ENCODE results near the gene CFAP141.

Gene CFAP141

DNA sequence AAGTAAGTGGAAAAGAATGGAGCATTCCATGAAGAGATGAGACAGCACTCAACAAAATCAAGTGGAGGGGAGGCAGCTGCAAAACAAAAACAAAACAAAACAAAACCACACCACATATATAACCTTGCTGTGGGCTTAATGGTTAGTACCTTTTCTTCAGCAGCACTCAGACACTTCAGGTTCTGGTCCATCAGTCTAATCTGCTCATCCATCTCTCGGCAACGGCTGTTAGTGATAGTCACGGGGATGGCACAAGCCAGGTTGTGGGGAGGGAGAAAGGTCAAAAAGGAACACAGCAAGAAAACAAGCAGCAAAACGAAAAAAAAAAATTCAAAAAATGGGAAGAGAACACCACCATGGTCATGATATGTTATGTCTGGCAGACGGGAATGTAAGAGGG lies 34.3 kb downstream of the CFAP141 start:
- no peak for DNase-seq (ENCODE audit: low read depth in 2 of 2)

DNA sequence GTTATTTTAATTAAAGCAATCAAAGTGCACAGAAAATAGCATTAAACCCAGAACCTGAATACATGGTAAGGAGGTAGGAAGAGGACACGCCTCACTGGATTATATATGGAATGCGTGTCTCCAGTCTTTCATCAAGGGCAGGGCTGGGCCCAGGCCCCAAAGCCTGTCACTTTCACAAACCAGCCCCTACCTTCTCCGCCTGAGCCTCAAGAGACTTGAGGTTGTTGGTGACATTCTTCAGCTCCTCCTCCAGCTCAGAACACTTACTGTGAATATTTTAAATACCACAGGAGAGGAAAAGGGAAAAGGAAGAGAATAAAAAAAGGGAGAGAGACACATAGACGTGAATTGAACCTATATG lies 34.9 kb downstream of the CFAP141 start:
- DNase-seq (ENCODE audit: low read depth in 2 of 2), result no peak

DNA sequence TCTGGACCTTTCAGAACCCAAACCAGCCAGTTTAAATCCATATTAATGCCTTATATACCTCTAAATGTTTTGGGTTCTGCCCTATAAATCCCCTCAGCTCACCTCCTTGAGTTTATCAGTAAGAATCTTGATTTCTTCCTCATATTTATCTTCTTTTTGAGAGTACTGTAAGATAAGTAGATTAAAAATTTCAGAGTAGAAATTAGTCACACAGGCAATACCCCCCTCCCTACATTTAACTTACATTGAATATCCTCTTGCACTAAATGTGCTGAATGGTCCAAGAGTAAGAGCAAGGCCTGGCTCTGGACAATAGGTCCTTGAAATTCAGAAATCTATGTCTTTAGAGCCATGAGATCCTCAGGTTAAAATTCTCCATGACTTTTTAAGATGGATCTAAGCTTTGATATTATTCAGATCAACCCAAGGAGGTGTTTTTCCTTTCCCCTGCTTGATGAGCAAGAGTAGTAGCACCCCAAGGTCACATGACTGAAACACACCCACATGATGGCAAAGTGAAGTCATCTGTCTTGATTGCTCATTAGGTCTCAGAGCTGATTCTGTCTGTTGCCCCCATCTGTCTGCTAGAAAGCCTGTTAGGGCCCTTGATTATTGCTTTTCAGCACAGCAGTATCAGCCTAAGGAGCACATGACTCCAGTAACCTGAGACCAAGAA lies 35.4 kb downstream of the CFAP141 start:
- no peak for DNase-seq (ENCODE audit: low read depth in 2 of 2)

DNA sequence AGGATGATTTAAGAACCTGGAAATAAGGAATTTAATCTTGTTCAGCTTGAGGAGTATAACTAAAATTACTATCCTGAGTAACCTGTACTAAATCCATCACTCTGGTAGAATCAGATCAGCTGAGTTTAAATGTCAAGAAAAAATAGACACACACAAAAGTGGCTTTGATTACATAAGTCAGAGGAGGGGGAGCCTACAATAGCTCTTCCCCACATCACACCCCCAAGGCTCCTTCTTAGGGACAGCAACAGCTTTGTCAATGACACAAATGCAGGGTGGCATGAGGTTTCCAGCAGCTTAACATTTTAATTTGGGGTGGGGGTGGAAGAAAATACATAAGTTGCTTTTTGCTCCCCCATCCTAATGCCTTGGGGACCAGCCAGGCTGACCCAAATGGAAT lies 38.7 kb downstream of the CFAP141 start:
- DNase-seq (ENCODE audit: low read depth in 2 of 2), result no peak

DNA sequence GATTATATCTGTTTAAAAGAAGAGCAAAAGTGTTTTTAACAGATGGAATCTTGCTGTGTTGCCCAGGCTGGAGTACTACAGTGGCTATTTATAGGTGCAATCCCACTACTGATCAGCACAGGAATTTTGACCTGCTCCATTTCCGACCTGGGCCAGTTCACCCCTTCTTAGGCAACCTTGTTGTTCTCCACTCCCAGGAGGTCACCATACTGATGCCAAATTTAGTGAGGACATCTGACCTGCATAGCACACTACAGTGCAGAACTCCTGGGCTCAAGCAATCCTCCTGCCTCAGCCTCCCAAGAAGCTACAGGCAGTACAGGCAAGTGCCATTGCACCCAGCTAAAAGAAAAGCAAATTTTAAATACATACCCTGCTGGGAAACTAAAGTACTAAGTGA lies 39.9 kb downstream of the CFAP141 start:
- DNase-seq (ENCODE audit: low read depth in 2 of 2), result no peak

DNA sequence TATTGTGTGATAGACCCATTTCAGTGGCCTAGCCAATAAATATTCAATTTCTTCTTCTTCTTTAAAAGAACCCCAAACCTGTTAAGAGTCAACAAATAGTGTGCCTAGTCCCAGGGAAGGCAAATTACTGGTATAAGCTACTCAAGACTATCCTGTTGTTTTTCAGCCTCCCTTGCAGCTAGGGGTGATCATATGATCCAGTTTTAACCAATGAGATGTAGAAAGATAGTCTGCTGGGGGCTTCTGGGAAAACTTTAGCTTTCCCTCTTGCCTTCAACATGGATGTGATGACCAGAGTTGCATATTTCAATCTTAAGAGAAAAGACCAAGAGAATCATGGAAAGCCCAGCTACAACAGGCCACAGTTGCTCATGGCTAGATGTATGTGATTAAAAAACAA lies 46.6 kb downstream of the CFAP141 start:
- DNase-seq (ENCODE audit: low read depth in 2 of 2), result no peak

DNA sequence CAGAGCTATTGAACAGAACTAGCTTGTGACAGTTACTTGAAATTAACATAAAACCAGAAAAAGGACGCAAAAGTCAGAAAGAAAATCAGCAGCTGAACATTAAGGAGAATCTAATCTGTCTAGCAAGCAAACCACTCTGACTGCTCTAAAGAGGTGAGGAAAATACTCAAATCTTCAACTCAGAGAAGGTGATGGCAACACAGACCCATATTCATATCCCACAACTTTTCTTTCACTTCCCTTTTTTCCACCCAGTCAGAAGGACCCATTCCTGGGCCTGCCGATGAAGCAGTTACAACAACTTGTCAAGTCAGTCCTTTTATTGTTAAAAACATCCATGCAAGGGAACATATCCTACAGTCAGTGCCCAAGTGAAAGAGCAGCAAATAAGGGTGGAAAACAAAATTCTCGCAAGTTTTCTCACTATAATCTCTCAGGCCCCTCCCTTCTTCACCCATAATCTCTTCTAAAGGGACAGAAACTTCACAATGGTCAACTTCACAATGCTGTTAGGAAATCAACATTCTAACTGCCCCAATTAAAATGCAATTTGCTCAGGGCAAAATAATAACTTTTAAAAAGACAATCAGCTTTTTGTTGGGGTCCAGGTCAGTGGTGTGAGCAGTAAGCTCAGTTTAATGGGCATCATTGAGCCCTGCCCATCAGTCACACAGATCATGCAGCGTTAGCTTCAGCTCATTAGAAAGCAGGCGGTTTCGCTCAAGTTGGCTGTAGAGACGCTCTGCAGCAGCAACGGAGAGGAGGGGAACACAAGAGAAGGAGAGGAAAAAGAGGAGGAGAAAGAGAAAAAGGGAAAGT lies 47.6 kb downstream of the CFAP141 start:
- no peak for DNase-seq (ENCODE audit: low read depth in 2 of 2)

DNA sequence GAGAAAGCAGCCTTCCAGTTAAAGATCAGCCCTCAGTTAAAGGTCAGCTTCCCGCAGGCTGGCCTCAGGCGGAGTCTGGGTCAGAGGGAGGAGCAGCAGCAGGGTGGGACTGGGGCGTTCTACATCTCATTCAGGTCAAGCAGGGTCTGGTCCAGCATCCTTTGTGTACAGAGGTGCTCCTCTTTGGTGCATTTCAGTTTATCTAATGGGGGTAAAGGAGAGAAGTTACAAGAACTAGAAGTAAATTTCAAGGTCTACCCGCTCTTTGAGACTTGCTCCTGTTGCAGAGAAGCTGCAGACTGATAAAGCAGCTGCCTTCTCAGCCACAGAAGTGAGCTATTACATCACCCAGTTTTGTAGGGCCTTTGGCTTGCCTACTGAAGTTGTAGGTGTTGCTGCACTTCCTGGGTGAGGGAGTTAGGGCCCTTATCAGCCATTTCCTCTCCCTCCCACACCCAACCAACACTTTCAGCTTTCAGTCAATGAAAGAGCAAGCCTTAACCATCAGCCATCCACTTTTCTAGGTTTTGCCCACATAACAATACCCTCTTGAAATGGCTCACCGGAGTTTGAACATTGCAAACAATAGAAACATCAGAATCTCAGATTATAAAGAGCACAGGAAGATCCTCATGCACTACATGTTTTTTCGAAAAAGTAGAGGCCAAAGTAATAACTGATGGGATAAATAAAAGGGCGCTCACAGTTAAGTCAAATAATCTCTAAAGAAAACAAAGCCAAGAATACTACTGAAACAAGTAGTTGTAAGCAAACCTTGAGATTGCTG lies 48.4 kb downstream of the CFAP141 start:
- no peak for DNase-seq (ENCODE audit: low read depth in 2 of 2)

DNA sequence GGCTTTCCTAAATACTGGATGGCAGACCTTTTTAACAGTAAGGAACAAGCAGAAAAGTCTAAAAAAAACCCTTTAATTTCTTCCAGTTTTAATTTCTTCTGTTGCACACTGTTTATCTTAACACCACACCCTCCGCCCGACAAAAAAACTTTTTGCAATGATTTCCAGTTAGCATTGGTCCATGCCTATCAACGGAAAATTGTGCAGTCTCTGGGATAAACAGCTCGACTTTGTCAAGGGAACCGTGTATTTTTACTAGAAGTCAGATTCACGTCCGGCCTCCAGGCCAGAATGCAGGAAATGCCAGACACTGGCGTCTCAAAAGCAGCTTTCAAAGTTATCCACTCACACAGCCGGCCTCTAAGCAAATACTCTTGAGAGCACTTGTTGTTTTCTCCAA lies 50.9 kb downstream of the CFAP141 start:
- no peak for DNase-seq (ENCODE audit: low read depth in 2 of 2)

DNA sequence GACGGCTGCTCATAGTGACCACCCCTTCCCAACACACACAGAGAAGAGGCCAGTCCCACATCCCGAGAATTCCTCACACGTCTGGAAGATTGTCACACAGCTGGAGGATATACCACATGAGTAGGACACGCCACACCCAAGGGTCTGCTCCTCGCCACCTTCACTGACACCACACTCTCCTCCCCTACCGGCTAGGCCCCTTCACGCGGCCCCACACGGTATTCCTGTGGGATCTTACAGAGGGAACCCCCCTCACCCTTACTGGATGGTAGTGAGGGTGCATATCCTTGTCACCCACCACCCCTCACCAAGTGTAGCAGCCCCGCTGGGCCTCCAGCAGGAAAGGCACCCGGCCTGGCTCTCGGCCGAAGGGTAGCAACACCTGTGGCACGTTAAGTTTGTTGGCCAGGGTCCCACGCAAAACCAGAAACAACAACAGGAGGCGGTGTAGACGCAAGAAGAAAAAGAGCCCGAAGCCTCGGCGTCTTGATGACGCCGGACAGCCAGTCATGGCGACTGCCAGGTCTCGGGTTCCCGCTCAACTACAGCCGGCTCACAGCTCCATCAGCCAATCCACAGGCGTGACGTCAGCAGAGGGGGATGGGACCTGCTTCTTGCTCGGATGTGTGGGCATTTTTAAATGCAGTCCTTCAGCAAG lies 51.5 kb downstream of the CFAP141 start, which contains the start of gene NUP210L:
Gene NUP210L (minus strand): TSS at position 540 of the 658 bp plus-strand sequence.
- DNase-seq (ENCODE audit: low read depth in 2 of 2), result no peak

DNA sequence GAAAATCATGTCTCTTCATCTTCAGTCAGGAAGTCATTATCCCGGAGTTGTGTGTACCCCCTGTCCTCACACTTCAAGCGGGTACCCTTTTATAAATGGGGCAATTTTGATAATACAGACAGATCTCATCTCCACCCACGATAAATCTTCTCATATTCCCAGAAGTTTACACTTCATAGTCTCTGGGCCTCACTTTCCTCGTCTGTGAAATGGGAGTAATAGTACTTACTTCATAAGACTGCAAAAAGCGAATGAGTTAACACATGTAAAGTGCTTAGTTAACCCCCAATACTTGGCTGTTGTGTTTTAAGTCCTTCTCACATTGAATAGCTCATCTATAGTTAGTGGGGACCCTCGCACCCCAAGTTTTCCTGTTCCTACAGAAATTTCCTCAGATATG lies 52.1 kb downstream of the CFAP141 start:
- no peak for DNase-seq (ENCODE audit: low read depth in 2 of 2)

DNA sequence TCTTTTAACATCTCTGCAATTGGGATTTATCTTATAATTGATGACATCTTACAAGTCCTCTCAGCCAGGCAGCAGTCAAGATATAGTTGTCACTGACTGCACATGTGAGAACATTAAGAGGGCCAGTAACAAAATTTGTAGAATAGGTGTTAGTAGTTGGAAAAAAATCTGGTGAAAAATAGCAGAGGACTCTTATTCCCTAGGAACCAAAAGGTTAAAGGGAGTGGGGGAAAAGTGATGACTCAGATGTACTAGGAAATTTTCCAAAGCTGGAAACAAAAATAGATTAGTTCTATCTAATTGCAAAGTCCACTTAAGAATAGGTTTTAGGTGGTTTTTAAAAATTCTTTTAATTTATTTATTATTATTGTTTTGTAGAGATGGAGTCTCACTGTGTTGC lies 54.8 kb downstream of the CFAP141 start:
- DNase-seq (ENCODE audit: low read depth in 2 of 2), result peak in 1 of 2 experiments; percentile 5
